Osteocyte (in vitro differentiated cells): ENCODE results near the gene SCAPER. TPM values are rescaled to one million over a fixed set of nuclear protein-coding genes. Genes with fewer than 3 reads are reported as not detected.

Source experiments
- DNase-seq: peaks from one replicate; pipeline ENCODE4 v3.0.0; 2021; ENCODE audit warnings: mixed read lengths; ENCODE audit not compliant: unreplicated experiment; ENCODE audit errors: extremely low spot score
- H3K27ac Mint-ChIP-seq: one replicate; pipeline ENCODE4 v1.8.0; 2021; ENCODE audit warnings: mild to moderate bottlenecking, mixed read lengths; ENCODE audit not compliant: unreplicated experiment
- H3K27me3 Mint-ChIP-seq: one replicate; pipeline ENCODE4 v1.8.0; 2021; ENCODE audit warnings: mixed read lengths; ENCODE audit not compliant: unreplicated experiment
- H3K36me3 Mint-ChIP-seq: one replicate; pipeline ENCODE4 v1.8.0; 2021; ENCODE audit warnings: mixed read lengths; ENCODE audit not compliant: unreplicated experiment
- H3K4me1 Mint-ChIP-seq: one replicate; pipeline ENCODE4 v1.8.0; 2021; ENCODE audit warnings: mixed read lengths; ENCODE audit not compliant: unreplicated experiment
- H3K4me3 Mint-ChIP-seq: one replicate; pipeline ENCODE4 v1.8.0; 2021; ENCODE audit warnings: mild to moderate bottlenecking, moderate library complexity, mixed read lengths; ENCODE audit not compliant: unreplicated experiment
- H3K9me3 Mint-ChIP-seq: one replicate; pipeline ENCODE4 v1.8.0; 2021; ENCODE audit warnings: mixed read lengths; ENCODE audit not compliant: unreplicated experiment
- CTCF ChIP-seq: fragments of 200-600 bp; sonication (generic); IDR thresholded peaks from 2 replicates; pipeline ENCODE4 v1.5.0; 2021; ENCODE audit warnings: antibody characterized with exemption, mild to moderate bottlenecking, moderate library complexity
- total RNA-seq: library from RNA; stranded (reverse); gene quantifications from 2 replicates; pipeline ENCODE4 v1.2.1, GENCODE V29; 2021

SCAPER gene
- total RNA-seq, 1 donor from 2014 or later: 20.0 TPM

GRCh38 chr15:76460871-76461270, 444.3 kb downstream of the SCAPER start:
- H3K9me3 Mint-ChIP-seq: peaks cover 12% of the 10 kb centered on the region
- TF ChIP-seq CTCF: no peak
- no peak overlapping the region for H3K4me3 Mint-ChIP-seq
- no peaks in the 10 kb centered on the region for H3K27me3 Mint-ChIP-seq
- no peak for DNase-seq
- no peak overlapping the region for H3K27ac Mint-ChIP-seq
- no peaks in the 10 kb centered on the region for H3K4me1 Mint-ChIP-seq
- H3K36me3 Mint-ChIP-seq: peaks cover 10% of the 10 kb centered on the region

- Mint-ChIP-seq H3K4me3 (no peak overlapping the region), H3K27ac (no peak overlapping the region), H3K9me3 (peaks cover 11% of the 10 kb centered on the region), H3K36me3 (peaks cover 8% of the 10 kb centered on the region), H3K4me1 (no peaks in the 10 kb centered on the region), H3K27me3 (no peaks in the 10 kb centered on the region)
- DNase-seq: no peak
- TF ChIP-seq CTCF: no peak
Observed at GRCh38 chr15:76460347-76460746, 444.8 kb downstream of the SCAPER start.

DNA sequence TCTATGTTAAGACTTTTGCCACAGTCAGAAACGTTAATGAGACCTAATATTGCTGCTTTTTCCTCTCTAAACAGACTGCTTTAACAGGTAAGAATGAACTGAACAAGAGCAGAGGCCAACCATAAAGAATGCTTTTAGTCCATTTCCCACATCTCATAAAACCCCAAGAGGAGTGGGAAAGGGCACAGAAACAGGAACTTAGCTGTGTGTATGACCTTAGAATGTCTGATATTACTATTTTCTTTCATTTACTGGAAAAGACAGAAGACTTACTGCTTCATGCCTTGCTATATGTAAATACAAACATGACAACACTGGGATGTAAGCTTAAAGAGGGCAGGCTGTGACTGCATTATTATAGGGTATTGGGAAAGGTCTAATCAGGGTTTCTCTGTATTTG, 453.6 kb downstream of the SCAPER start:
- Mint-ChIP-seq H3K27ac (no peak overlapping the region), H3K9me3 (no peaks in the 10 kb centered on the region), H3K4me1 (no peaks in the 10 kb centered on the region), H3K36me3 (no peaks in the 10 kb centered on the region), H3K4me3 (no peak overlapping the region), H3K27me3 (no peaks in the 10 kb centered on the region)
- DNase-seq: no peak
- TF ChIP-seq CTCF: no peak

GRCh38 chr15:76449455-76449854, 455.7 kb downstream of the SCAPER start:
- Mint-ChIP-seq H3K27ac (no peak overlapping the region), H3K27me3 (no peaks in the 10 kb centered on the region), H3K36me3 (no peaks in the 10 kb centered on the region), H3K4me1 (no peaks in the 10 kb centered on the region), H3K4me3 (no peak overlapping the region), H3K9me3 (no peaks in the 10 kb centered on the region)
- TF ChIP-seq CTCF: no peak
- no peak for DNase-seq

DNA sequence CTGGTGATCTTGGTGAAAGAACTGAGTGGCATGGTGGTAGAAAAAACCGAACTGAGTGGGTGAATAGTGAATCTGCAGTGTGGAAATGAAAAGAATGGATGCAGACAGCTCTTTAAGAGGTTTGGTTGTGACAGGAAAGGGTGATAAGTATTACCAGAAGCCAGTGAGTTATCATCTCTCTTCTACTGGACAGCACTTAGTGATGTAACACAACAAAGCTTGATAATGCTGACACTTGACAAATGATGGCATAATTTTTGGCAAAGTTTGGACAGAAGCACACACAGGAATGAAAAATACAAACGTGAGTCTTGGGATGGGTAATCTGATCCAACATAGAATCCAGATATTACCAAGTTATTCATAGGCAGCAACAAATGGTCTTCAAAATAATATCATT, 456.4 kb downstream of the SCAPER start:
- no peak overlapping the region for H3K27ac Mint-ChIP-seq
- no peak overlapping the region for H3K4me3 Mint-ChIP-seq
- no peak for DNase-seq
- H3K27me3 Mint-ChIP-seq: no peaks in the 10 kb centered on the region
- H3K36me3 Mint-ChIP-seq: no peaks in the 10 kb centered on the region
- H3K9me3 Mint-ChIP-seq: no peaks in the 10 kb centered on the region
- no peak for TF ChIP-seq CTCF
- H3K4me1 Mint-ChIP-seq: no peaks in the 10 kb centered on the region
